Dermis microvascular lymphatic vessel endothelial cell (primary cell): ENCODE measurements around the gene PPP1R15B. TPM values are rescaled to one million over a fixed set of nuclear protein-coding genes. Genes with fewer than 3 reads are reported as not detected.

ENCODE experiments used
- DNase-seq, 2 donors: peaks; one replicate each; pipeline versions ENCODE4 v3.0.0 to v3.0.0-alpha.2; 2010; ENCODE audit warnings: low read depth in 2 of 2
- total RNA-seq: library from RNA; depleted of rRNA; stranded (reverse); fragments of >200 nt; gene quantifications from 2 replicates; pipeline ENCODE4 v1.2.1, GENCODE V29; 2014

PPP1R15B gene
- total RNA-seq, 1 donor from 2014 or later = 17.5 TPM

DNA sequence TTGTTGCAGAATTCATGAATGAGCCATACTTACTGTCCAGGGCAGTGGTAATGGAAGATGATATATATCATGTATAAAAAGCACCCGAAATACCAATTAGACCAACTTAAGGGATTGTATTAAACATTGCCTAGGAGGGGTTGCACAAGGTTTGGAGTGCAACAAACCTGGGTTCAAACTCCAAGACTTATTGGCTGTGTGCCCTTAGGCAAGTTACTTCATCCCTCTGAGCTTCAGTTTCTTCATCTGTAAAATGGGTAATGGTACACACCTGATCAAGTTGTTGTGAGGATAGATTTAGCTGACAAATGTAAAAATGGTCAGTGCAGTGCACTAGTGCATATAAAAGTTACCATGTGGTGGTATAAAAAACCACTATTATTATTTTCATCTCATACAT, 9.8 kb upstream of the PPP1R15B start:
- DNase-seq = no peak

GRCh38 chr1:204420039-204421004, 8.7 kb upstream of the PPP1R15B start:
- peak in 1 of 2 donors; percentile 29 for DNase-seq

DNA sequence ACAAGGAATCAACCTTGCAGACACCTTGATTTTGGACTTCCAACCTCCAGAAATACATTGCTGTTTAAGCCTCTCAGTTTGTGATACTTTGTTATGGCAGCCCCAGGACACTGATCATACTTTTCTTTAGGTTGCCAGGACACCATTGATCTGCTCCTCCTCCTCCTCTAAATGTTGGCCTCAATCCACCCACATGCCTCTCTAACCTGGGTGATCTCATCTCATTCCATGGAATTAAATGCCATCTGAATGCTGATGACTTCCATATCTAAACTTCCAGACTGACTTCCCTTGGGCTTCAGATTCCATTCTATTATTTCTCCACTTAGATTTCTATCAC, 7.4 kb upstream of the PPP1R15B start:
- peak in 1 of 2 donors; percentile 36 for DNase-seq

DNA sequence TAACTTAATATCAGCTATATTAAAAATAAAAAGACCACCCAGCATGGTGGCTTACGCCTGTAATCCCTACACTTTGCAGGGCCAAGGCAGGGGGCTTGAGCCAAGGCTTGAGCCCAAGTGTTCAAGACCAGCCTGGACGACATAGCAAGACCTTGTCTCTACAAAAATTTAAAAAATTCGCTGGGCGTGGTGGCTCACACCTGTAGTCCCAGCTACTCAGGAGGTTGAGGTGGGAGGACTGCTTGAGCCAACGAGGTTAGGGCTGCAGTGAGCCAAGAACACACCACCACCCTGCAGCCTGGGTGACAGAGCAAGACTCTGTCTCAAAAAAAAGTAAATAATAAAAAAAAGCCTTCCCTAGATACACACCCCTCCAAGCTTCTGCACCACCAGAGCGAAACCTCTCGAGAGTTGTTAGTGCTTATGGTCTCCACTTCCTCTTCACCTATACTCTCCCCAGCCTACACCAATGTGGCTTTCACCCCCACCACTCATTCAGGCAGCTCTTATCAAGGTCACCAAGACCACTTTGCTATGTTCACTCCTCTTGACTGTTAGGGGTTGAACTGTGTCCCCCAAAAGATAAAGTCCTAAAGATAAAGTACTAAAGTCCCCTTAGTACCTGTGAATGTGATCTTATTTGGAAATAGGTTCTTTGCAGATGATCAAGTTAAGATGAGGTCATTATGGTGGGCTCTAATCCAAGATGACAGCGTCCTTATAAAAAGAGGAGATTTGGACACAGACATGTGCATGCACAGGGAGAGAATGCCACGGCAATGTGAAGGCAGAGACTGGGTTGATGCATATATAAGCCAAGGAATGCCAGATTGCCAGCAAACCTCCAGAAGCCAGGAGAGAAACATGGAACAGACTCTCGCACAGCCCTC, 6.8 kb upstream of the PPP1R15B start:
- DNase-seq = no peak

GRCh38 chr1:204417074-204417997, 5.7 kb upstream of the PPP1R15B start:
- peak; percentile 57 to 94 for DNase-seq

- DNase-seq = no peak
Observed at GRCh38 chr1:204416589-204417073, 5.0 kb upstream of the PPP1R15B start.

- no peak for DNase-seq
Observed at GRCh38 chr1:204415351-204415750, 3.7 kb upstream of the PPP1R15B start.

- DNase-seq = no peak
Observed at GRCh38 chr1:204414016-204414415, 2.4 kb upstream of the PPP1R15B start.

- DNase-seq = no peak
Observed at GRCh38 chr1:204413170-204413535, 1.5 kb upstream of the PPP1R15B start.

DNA sequence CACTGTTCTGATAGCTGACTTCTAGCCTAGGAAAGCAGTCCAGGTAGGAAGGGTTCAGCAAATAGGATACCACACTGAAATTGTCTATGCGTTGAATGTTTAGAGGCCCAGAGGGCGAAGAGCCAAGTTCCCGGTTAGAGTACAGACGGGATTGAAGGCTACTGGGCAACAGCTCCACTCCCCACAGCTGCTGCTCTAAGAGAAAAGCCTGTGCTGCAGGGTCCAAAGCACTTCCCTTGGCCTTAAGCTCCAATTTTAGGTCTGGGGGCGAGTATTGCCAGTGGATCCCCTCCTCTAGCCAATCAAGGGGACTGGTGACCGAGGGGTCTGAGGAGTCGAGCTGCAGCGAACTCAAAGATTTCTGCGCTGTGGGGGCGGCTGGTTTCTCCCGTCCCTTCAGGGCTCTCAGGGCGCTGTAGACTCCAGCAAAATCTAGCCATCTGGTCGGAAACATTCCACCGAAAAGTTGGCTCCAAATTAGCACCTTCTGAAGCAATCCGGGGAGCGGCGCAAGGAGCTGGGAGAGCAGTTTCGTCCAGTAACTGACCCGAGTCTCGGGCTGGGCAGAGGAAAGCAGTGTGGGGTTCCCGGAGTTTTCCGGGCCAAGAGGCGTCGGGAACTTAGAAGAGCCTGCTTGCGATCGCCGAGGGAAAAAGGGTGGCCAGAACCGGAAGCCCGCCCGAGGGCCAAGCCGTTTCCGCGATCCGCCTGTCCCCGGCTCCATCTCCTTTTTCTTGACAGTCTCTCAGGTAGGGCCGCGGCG, 748 bp downstream of the PPP1R15B start:
- DNase-seq = peak in 1 of 2 donors; percentile 65

DNA sequence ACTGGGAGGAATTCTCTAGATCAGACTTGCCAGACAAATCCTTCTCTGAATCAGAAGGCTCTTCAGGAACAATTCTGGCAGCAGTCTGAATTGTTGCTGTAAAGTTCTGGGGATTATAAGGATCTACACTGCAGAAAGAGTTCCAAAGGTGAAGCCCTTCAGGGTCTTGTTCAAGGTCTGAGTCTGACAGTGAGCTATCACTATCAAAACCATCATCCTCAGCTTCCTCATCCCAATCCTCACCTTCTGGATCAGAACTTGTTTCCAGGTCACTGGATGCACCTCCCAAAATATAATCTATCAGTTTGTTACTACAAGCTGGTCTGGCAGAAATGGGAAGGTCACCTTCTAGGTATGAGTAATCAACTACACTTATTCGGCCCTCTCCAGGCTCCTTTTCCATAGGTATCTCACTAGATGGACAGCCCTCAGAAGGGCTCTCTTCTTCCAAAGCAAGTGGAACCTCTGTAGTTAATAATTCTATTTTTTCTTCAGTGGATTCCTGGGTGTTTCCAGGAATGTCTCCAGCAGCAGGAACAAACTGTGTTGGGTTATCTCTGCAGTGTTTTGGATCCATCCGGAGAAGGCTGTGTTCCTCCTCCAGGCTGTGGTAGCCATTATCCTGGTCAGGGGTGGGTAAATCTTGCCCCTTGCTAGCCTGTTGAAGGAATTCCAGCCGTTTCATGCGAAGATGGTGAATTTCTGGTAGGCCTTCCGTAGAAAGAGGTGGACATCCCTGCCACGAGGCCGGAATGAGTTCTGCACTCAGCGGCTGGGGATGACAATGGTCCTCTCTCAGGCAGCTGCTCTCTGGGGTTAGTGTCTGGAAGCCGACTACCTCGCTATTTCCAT, 1.6 kb downstream of the PPP1R15B start:
- no peak for DNase-seq

DNA sequence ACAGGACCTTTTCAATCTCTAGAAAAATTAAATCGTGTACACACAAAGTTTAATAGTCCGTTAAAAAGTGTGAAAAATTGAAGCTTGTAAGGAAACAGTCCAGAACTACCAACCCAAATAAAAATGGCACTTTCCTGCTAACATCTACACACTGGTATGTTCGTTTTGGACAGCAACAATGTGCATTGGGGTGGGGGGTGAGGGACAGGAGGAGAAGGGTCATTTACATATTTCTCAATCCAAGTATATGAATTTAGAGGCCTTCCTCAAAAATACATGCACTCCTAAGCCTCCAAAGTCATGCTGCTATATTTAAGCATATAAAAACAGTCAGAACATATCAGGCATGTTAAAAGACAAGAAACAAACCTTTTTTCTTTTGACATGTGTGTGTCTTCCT, 2.5 kb downstream of the PPP1R15B start:
- no peak for DNase-seq

DNA sequence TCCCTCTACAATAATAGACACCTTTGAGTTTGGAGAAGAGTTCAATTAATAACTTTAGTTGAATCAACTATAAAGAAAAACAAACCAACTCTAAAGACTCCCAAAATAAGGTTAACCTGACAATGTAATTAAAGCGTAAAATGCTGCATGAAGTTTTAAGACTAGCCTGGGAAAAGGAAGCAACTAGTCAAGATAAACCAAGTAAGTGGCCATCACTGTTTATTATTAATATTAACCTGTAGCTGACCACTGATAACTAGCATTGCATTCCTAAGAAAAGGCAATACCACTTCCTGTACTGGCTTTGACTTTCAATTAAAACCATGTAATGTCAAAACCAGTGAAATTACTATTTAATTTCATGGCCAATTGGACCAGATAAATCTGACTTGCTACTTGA, 3.0 kb downstream of the PPP1R15B start:
- DNase-seq = no peak

GRCh38 chr1:204408074-204408507, 3.5 kb downstream of the PPP1R15B start:
- DNase-seq = peak in 1 of 2 donors; percentile 65

DNA sequence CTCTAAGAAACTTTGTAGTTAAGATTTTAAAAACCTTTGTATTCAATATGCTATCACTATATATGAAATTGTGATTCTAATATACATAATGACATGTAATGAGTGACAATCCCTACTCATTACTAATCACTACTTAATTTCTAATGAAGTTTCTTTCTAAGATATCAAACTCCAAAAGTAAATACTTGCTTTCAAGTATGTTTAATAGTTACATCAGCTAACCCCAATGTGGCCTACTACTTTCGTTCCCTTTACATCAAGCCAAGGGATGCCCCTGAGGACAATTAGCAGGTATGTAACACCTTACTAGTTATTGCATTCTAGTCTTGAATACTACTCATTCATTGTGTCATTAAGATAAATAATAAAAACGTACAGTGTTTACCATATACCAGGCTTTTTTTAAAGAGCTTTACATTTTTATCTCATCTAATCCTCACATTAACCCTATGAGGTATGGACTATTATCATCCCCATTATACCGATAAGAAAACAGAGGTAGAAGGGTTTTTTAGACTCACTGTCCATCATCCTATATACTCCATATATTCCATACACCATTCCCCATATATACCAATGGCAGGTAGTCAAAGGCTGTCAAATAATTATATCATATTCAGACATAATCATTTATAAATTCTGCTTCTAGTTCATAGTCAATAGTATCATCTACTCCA, 4.2 kb downstream of the PPP1R15B start:
- DNase-seq = no peak

DNA sequence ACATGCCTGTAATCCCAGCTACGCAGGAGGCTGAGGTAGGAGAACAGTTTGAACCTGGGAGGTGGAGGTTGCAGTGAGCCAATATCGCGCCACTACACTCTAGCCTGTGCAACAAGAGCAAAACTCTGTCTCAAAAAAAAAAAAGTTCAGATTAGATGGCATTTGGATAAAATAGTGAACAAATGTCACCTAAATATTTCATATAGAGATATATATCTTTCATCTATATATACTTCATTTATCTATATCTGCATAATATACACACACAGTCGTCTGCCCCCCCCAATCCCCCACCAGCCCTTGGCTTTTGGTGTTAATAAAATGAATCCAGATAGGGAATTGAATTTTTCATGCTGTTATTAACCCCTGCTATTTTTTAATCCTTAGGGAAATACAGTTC, 5.0 kb downstream of the PPP1R15B start:
- no peak for DNase-seq

DNA sequence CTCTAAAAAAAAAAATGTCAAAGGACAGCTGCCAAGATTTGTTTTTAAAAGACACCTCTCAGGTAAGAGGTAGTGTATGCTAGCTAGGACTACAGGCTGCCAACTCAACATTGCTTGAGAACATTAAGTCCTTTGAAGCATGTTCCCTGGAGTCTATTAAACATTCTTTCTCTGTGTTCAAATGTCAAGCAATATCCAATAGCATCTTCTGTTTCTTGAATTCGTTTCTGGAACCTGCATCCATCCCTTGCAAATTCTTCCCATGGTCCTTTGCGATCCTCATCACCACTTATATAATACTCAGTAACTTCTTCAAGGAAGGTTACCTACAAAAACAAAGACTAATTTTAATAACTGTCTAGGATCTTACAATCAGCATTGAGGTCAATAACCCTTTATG, 5.6 kb downstream of the PPP1R15B start:
- DNase-seq = no peak

DNA sequence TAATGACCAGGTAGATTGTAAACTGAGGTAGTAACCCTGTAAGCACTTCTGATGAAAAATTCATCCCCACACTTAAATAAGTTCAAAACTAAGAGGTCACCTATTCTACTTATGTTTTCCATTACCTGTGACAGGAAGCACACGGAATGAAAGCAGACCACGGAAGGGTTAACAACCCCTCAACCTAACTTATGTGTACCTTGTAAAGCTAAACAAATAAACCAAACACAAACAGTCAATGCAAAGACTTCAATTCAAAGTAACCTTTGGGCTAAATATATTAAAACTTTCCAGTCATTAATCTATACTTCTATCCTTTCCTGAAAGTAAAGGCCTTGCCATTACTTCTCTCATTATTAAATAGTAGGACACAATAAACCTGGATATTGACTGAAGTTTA, 7.0 kb downstream of the PPP1R15B start:
- DNase-seq = no peak

GRCh38 chr1:204402391-204402790, 9.2 kb downstream of the PPP1R15B start:
- no peak for DNase-seq
